Stimulated activated naive B cell treated with anti-CD40 and anti-IgM and Interleukin-4, amounts not matched to agents 10 μg/mL and 1 μg/mL and 100 μg/mL, for 72 hours (primary cell): ENCODE results near the gene TMEM245.
"Not testable (repeated sequence)": the region's sequence is repeated elsewhere in the genome, so short reads cannot be mapped to it uniquely, and the experiment has no call there.

Experiments used
- ATAC-seq, 2 donors: fragments of 150-1000 bp; cut with Tn5 transposase; replicated peaks; 2 replicates each; pipeline ENCODE4 v1.10.0; 2021; ENCODE audit warnings: moderate library complexity in 1 of 2
- DNase-seq: peaks from one replicate; pipeline ENCODE4 v3.0.0; 2021
- H3K27ac Mint-ChIP-seq: one replicate; pipeline ENCODE4 v1.8.0; 2022; ENCODE audit warnings: mild to moderate bottlenecking, mixed read lengths
- H3K27me3 Mint-ChIP-seq, 2 donors: one replicate each; pipeline ENCODE4 v1.8.0; 2022; ENCODE audit warnings: mixed read lengths in 2 of 2
- H3K36me3 Mint-ChIP-seq, 2 donors: one replicate each; pipeline ENCODE4 v1.8.0; 2022; ENCODE audit warnings: mixed read lengths in 2 of 2, mild to moderate bottlenecking in 1 of 2
- H3K4me1 Mint-ChIP-seq, 2 donors: one replicate each; pipeline ENCODE4 v1.8.0; 2022; ENCODE audit warnings: mixed read lengths in 2 of 2, mild to moderate bottlenecking in 1 of 2
- H3K4me3 Mint-ChIP-seq, 2 donors: one replicate each; pipeline ENCODE4 v1.8.0; 2022; ENCODE audit warnings: mild to moderate bottlenecking in 2 of 2, mixed read lengths in 2 of 2, moderate library complexity in 1 of 2
- H3K9me3 Mint-ChIP-seq, 2 donors: one replicate each; pipeline ENCODE4 v1.8.0; 2022; ENCODE audit warnings: mixed read lengths in 2 of 2, mild to moderate bottlenecking in 1 of 2

Gene TMEM245

DNA sequence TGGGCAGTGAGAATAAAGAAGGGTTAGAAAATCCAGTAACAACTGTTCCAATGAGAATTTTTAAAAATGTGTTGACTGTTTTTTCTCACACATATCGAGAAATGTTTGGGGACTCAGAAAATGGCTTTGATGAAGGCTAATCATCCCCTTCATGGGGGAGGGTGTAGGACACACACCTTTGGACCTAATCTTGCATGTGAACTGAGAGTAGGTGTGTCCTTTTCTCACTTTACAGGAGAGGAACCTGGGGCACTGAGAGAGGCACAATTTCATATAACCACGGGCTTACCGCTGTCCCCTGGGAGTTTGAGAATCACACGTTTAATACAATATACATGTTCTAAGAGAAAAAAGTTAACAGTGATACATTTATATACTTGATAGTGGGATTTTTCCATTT lies 30.0 kb upstream of the TMEM245 start:
- H3K36me3 Mint-ChIP-seq = no peaks in the 10 kb centered on the region
- peaks cover 11 to 17% of the 10 kb centered on the region in 2 donors for H3K27me3 Mint-ChIP-seq
- peak overlapping the region; percentile 37 for H3K27ac Mint-ChIP-seq
- no peaks in the 10 kb centered on the region for H3K4me1 Mint-ChIP-seq
- peaks cover 4 to 9% of the 10 kb centered on the region in 2 donors for H3K9me3 Mint-ChIP-seq
- ATAC-seq (no peak), DNase-seq (no peak)
- no peak overlapping the region for H3K4me3 Mint-ChIP-seq

GRCh38 chr9:109149089-109149488 lies 29.3 kb upstream of the TMEM245 start:
- Mint-ChIP-seq H3K27ac (no peak overlapping the region), H3K9me3 (peaks cover 0 to 8% of the 10 kb centered on the region in 2 donors), H3K4me3 (no peak overlapping the region), H3K36me3 (no peaks in the 10 kb centered on the region), H3K4me1 (no peaks in the 10 kb centered on the region), H3K27me3 (peaks cover 17 to 19% of the 10 kb centered on the region in 2 donors)
- DNase-seq = no peak
- no peak for ATAC-seq

GRCh38 chr9:109145051-109145450 lies 25.3 kb upstream of the TMEM245 start:
- no peaks in the 10 kb centered on the region for H3K9me3 Mint-ChIP-seq
- DNase-seq (no peak), ATAC-seq (no peak)
- H3K27me3 Mint-ChIP-seq = peaks cover 20 to 27% of the 10 kb centered on the region in 2 donors
- H3K27ac Mint-ChIP-seq = no peak overlapping the region
- H3K4me3 Mint-ChIP-seq = no peak overlapping the region
- H3K36me3 Mint-ChIP-seq = no peaks in the 10 kb centered on the region
- H3K4me1 Mint-ChIP-seq = peaks cover 0 to 2% of the 10 kb centered on the region in 2 donors

DNA sequence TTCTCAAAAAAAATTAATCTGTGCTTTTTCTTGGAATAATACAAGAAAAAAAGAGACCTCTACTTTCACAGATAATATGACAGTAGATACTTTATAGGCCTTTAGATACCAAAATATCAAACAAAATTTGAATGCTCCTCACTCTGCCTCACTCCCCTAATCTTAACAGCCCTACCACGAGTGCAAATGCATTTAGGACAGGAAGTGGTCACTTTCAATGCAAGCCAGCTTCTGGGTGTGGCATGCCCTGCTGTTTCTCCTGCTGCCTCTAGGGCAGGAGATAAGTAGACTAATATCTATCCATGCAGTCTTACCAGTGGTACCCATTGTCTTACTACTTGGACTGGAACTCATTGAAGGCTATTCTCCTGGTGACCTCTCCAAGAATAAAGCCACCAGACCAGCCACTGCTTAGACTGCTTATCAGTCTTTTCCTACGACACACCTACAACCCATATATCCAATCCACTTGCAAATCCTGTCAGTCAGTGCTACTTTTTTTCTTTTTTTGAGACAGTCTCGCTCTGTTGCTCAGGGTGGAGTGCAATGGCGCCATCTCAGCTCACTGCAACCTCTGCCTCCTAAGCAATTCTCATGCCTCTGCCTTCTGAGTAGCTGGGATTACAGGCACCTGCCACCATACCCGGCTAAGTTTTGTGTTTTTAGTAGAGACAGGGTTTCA lies 24.3 kb upstream of the TMEM245 start:
- Mint-ChIP-seq H3K36me3 (no peaks in the 10 kb centered on the region), H3K9me3 (no peaks in the 10 kb centered on the region), H3K27ac (no peak overlapping the region), H3K27me3 (peaks cover 20 to 27% of the 10 kb centered on the region in 2 donors), H3K4me3 (no peak overlapping the region), H3K4me1 (peaks cover 0 to 2% of the 10 kb centered on the region in 2 donors)
- peak; percentile 85 to 91 for ATAC-seq
- no peak for DNase-seq

- Mint-ChIP-seq H3K9me3 (no peaks in the 10 kb centered on the region), H3K27me3 (peaks cover 14 to 22% of the 10 kb centered on the region in 2 donors), H3K4me3 (no peak overlapping the region), H3K27ac (no peak overlapping the region), H3K36me3 (no peaks in the 10 kb centered on the region), H3K4me1 (peaks cover 0 to 2% of the 10 kb centered on the region in 2 donors)
- DNase-seq (no peak), ATAC-seq (no peak)
Observed at GRCh38 chr9:109141375-109141774, 21.6 kb upstream of the TMEM245 start.

DNA sequence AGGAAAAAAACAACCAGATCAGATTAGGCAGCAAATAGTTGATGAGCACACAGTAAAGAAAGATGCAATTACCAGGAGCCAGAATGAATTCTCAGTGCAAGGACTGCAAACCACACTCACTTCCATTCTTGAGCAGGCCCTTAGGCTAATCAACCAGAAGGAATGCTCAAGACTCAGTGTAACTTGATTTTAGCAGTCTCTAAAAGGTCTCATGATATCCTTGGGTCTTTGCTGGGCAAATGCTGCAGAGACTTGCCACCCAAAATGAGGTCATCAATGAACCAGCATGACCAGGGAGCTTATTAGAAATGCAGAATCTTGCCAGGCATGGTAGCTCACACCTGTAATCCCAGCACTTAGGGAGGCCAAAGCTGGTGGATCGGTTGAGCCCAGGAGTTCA lies 20.1 kb upstream of the TMEM245 start:
- H3K9me3 Mint-ChIP-seq = no peaks in the 10 kb centered on the region
- no peak overlapping the region for H3K27ac Mint-ChIP-seq
- no peak for DNase-seq

DNA sequence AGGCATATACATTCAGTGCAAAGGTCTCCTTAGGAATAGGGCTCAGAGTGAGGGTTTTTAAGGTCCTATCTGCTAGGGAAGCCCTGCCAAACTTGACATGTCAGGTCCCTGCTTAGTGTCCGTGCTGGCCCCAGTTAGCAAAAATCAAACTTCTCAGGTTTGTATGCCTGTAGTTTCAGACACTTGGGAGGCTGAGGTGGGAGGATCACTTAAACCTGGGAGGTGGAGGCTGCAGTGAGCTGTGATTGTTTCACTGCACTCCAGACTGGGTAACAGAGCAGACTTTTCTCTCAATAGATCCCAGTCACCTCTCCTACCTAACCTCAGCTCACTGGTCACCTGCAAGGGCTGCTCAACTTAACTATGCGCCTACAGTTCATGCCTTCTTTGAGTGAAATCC lies 18.7 kb upstream of the TMEM245 start:
- Mint-ChIP-seq H3K27me3 (peaks cover 0 to 9% of the 10 kb centered on the region in 2 donors), H3K4me3 (no peak overlapping the region), H3K4me1 (no peaks in the 10 kb centered on the region), H3K9me3 (no peaks in the 10 kb centered on the region), H3K27ac (no peak overlapping the region), H3K36me3 (no peaks in the 10 kb centered on the region)
- ATAC-seq (no peak), DNase-seq (no peak)

More for the DNA sequence above, 20.1 kb upstream of the TMEM245 start:
- Mint-ChIP-seq H3K36me3 (no peaks in the 10 kb centered on the region), H3K4me1 (peaks cover 0 to 2% of the 10 kb centered on the region in 2 donors), H3K4me3 (no peak overlapping the region), H3K27me3 (peaks cover 10 to 16% of the 10 kb centered on the region in 2 donors)
- ATAC-seq = no peak

DNA sequence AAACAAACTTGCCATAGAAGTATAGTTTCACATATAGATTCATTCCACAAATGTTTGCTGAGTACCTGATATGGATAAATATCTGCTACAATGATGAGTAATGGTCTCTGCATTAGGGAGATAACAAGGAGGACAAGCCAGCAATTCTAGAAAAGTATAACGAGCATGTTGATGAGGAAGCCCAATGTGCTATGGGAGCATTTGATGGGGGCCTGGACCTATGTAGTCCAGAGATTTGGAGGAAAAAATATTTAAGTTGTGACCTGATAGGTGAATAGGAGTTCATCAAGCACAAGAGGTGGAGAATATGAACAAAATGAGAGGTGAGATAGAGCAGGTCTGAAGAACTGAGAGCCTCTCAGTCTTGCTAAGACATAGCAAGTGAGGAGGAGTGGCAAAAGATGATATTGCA lies 14.4 kb upstream of the TMEM245 start:
- ATAC-seq = no peak
- no peaks in the 10 kb centered on the region for H3K36me3 Mint-ChIP-seq
- H3K27me3 Mint-ChIP-seq = peaks cover 0 to 5% of the 10 kb centered on the region in 2 donors
- H3K4me1 Mint-ChIP-seq = no peaks in the 10 kb centered on the region
- no peaks in the 10 kb centered on the region for H3K9me3 Mint-ChIP-seq
- no peak for DNase-seq
- no peak overlapping the region for H3K27ac Mint-ChIP-seq
- H3K4me3 Mint-ChIP-seq = no peak overlapping the region

DNA sequence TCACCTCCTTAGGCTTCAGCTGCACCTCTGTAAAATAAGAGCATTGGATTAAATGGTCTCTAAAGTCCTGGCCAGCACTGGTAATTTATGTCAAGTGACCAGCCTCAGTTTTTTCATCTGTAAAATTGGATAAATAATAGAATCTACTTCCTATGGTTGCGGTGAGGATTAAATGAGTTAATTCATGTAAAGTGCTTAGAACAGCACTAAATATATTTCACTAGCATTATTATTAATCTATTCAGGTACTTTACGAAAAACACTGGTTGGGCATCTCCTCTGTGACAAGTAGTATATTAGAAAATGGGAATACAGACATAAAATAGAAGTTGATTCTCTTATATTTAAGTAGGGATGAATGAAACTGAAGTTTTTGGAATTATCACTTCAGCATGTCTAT lies 13.8 kb upstream of the TMEM245 start:
- no peaks in the 10 kb centered on the region for H3K36me3 Mint-ChIP-seq
- no peaks in the 10 kb centered on the region for H3K4me1 Mint-ChIP-seq
- ATAC-seq (no peak), DNase-seq (no peak)
- H3K27me3 Mint-ChIP-seq = peaks cover 0 to 5% of the 10 kb centered on the region in 2 donors
- H3K27ac Mint-ChIP-seq = no peak overlapping the region
- no peak overlapping the region for H3K4me3 Mint-ChIP-seq
- no peaks in the 10 kb centered on the region for H3K9me3 Mint-ChIP-seq

- Mint-ChIP-seq H3K36me3 (no peaks in the 10 kb centered on the region), H3K27me3 (no peaks in the 10 kb centered on the region), H3K4me1 (no peaks in the 10 kb centered on the region), H3K4me3 (no peak overlapping the region), H3K27ac (no peak overlapping the region), H3K9me3 (no peaks in the 10 kb centered on the region)
- DNase-seq (no peak), ATAC-seq (no peak)
Observed at GRCh38 chr9:109132567-109133021, 12.8 kb upstream of the TMEM245 start.

DNA sequence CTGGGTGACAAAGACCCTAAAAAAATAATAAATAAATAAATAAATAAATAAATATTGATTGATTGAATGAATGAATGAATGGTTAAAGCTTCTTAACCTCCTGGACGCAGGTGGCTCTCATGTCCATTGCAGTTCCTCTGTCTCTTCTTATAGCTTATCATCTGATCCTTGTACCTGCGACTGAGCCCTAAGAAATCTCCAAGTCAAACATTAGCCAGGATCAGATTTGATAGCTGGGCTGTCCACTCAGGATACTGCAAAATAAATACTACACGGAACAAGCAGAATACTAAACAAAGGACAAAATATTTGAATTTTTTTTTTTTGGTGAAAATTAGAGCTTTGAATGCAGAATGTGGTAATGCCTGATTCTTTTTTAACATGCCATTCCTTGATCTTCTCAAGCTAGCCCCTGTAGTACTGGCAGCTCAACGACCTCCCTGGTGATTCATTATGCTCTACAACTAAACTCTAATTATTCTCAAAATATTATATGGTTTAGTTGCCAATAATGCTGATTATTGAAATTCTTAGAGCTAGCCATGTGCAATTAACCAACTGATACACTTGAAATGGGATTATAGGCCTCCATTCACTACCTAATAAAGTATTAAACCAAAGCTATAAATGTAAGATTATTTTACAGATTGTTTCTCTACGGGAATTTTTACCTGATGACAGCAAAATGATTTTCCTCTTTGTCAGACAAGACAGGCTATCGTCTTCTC lies 9.9 kb upstream of the TMEM245 start:
- no peaks in the 10 kb centered on the region for H3K36me3 Mint-ChIP-seq
- no peak overlapping the region for H3K4me3 Mint-ChIP-seq
- no peaks in the 10 kb centered on the region for H3K9me3 Mint-ChIP-seq
- DNase-seq (no peak), ATAC-seq (no peak)
- no peaks in the 10 kb centered on the region for H3K4me1 Mint-ChIP-seq
- no peaks in the 10 kb centered on the region for H3K27me3 Mint-ChIP-seq
- no peak overlapping the region for H3K27ac Mint-ChIP-seq

DNA sequence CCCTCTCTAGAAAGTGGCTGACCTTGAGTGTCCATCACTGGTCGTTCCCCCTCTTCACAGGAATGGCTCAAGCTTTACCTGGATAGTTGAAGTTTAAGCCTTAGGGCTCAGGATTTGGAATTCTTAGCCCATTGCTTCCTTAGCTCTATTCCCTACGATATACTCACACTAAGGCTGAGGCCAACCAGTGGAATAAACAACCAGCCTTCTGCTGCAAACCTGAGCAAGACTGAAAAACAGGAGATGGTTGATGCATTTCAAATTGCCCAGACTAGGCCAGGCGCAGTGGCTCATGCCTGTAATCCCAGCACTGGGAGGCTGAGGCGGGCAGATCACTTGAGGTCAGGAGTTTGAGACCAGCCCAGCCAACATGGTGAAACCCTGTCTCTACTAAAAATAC lies 6.9 kb upstream of the TMEM245 start:
- not testable (repeated sequence) for H3K27ac Mint-ChIP-seq, H3K4me3 Mint-ChIP-seq, ATAC-seq, H3K36me3 Mint-ChIP-seq, H3K9me3 Mint-ChIP-seq, H3K27me3 Mint-ChIP-seq, H3K4me1 Mint-ChIP-seq, DNase-seq

GRCh38 chr9:109124121-109124520 lies 4.4 kb upstream of the TMEM245 start:
- DNase-seq (no peak), ATAC-seq (no peak)
- H3K27me3 Mint-ChIP-seq = no peaks in the 10 kb centered on the region
- H3K9me3 Mint-ChIP-seq = no peaks in the 10 kb centered on the region
- H3K4me1 Mint-ChIP-seq = no peaks in the 10 kb centered on the region
- no peak overlapping the region for H3K27ac Mint-ChIP-seq
- no peaks in the 10 kb centered on the region for H3K36me3 Mint-ChIP-seq
- H3K4me3 Mint-ChIP-seq = no peak overlapping the region

DNA sequence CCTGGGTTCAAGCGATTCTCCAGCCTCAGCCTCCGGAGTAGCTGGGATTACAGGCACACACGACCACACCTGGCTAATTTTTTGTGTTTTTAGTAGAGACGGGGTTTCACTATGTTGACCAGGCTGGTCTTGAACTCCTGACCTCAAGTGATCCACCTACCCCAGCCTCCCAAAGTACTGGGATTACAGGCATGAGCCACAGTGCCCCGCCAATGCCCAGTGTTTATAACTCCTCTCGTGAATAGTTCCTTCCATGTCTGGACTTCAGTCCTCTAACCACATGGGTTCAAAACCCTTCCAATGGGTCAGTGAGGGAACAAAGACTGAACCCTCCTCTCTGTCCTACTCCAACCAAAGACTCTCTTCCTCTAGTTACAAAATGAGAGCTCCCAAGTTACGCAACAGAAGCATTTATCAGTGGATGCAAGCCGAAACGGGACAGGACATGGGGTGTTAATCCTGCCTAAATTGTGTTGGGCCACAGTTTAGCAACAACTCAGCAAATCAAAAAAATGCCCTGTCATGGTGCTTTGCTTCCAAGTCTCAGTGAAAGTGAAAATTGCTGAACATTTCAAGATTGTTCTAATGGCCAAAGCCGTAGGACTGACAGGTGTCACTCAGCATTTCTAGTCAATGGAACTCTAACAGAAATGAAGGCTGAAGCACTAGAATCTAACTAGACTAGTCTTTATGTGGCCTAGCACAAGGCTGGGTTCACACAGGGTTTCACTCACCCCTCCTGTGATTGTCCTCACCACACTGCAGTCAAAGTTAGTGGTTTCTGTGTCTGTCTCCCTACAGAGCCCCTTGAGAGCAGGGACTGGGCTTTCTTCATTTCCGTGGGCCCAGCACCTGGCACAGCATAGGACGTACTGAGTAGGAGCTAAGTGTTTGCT lies 3.2 kb upstream of the TMEM245 start:
- H3K9me3 Mint-ChIP-seq = no peaks in the 10 kb centered on the region
- no peak overlapping the region for H3K27ac Mint-ChIP-seq
- no peak overlapping the region for H3K4me3 Mint-ChIP-seq
- DNase-seq (no peak), ATAC-seq (no peak)
- no peaks in the 10 kb centered on the region for H3K27me3 Mint-ChIP-seq
- no peaks in the 10 kb centered on the region for H3K36me3 Mint-ChIP-seq
- H3K4me1 Mint-ChIP-seq = peaks cover 6 to 11% of the 10 kb centered on the region in 2 donors
